Measurements from ENCODE around the gene PDE8B.

DNA sequence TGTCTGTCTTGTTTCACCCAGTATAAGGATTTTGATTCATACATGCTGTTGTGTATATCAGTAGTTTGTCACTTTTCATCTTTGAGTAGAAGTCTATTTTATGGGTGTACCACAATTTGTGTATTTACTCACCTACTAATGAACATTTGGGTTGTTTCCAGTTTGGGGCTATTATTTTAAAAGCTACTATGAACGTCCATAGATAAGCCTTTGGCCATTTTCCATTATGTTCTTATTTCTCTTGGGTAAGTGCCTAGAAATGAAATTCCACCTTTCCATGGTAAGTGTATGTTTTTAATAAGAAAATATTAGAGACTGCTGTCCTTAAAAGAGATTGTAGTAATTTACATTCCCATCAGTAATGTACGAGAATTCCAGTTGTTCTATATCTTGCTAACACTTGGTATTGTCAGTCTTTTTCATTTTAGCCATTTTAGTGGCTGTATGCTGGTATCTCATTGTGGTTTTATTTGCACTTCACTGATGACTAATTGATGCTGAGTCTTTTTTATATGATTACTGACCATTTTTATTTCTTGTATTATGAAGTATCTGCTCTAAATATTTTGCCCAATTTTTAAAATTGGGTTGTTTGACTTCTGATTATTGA is 17.9 kb upstream of the PDE8B start:
- TF ChIP-seq CTCF (IDR thresholded peaks at IDR 0.05) (no peak), EP300 (IDR thresholded peaks at IDR 0.05) (no peak), POLR2A (IDR thresholded peaks at IDR 0.05) (no peak)

Data from ovary (tissue), 3 donors.